Spleen (tissue), 11 donors: ENCODE results near the gene CTSL. TPM values are rescaled to one million over a fixed set of nuclear protein-coding genes. Genes with fewer than 3 reads are reported as not detected.
"Not testable (repeated sequence)": the region's sequence is repeated elsewhere in the genome, so short reads cannot be mapped to it uniquely, and the experiment has no call there.

Experiments used
- DNase-seq: peaks from one replicate; pipeline ENCODE4 v3.0.0-alpha.2; 2020
- H3K27ac ChIP-seq, 8 donors: fragments of 200-600 bp; sonication (generic) in 7 of 8; 1 replicate in 4 of 8; 2 replicates in 4 of 8; pipeline versions ENCODE4 v1.5.0 to v1.8.0; 2016 to 2021; ENCODE audit warnings: inconsistent platforms in 4 of 8, mild to moderate bottlenecking in 4 of 8, moderate library complexity in 1 of 8
- H3K27me3 ChIP-seq, 7 donors: fragments of 200-600 bp; sonication (generic) in 6 of 7; replicated peaks in 1 of 7; 1 replicate in 4 of 7; 2 replicates in 3 of 7; pipeline versions ENCODE4 v1.5.0 to v1.8.0; 2016 to 2021; ENCODE audit warnings: inconsistent platforms in 3 of 7, mild to moderate bottlenecking in 1 of 7
- H3K36me3 ChIP-seq, 6 donors: fragments of 200-600 bp; sonication (generic) in 5 of 6; 1 replicate in 4 of 6; 2 replicates in 2 of 6; pipeline versions ENCODE4 v1.5.0 to v1.8.0; 2016 to 2021; ENCODE audit warnings: inconsistent platforms in 2 of 6
- H3K4me1 ChIP-seq, 6 donors: fragments of 200-600 bp; sonication (generic) in 5 of 6; 1 replicate in 3 of 6; 2 replicates in 3 of 6; pipeline versions ENCODE4 v1.5.0 to v1.8.0; 2016 to 2021; ENCODE audit warnings: inconsistent platforms in 3 of 6
- H3K4me3 ChIP-seq, 8 donors: fragments of 200-600 bp; sonication (generic) in 7 of 8; 1 replicate in 4 of 8; 2 replicates in 4 of 8; pipeline versions ENCODE4 v1.5.0 to v1.8.0; 2016 to 2021; ENCODE audit warnings: inconsistent platforms in 4 of 8, mild to moderate bottlenecking in 4 of 8, moderate library complexity in 2 of 8
- H3K9me3 ChIP-seq, 8 donors: fragments of 200-600 bp; sonication (generic) in 7 of 8; 1 replicate in 4 of 8; 2 replicates in 4 of 8; pipeline versions ENCODE4 v1.5.0 to v1.8.0; 2016 to 2021; ENCODE audit warnings: inconsistent platforms in 4 of 8
- CTCF ChIP-seq, 11 experiments: fragments of 200-600 bp in 7 of 11; fragments of 450-650 bp in 4 of 11; sonication (generic) in 4 of 11; IDR thresholded peaks in 8 of 11; conservative IDR thresholded peaks in 3 of 11; 1 replicate in 7 of 11; 2 replicates in 4 of 11; pipeline versions ENCODE4 v1.4.0 to v1.8.0; 2016 to 2021; ENCODE audit warnings: antibody characterized with exemption in 11 of 11, inconsistent platforms in 4 of 11, mild to moderate bottlenecking in 1 of 11
- POLR2A ChIP-seq, 3 donors: fragments of 450-650 bp; IDR thresholded peaks; one replicate each; pipeline ENCODE4 v1.5.1; 2017; ENCODE audit warnings: antibody characterized with exemption in 3 of 3, mild to moderate bottlenecking in 1 of 3
- POLR2AphosphoS5 ChIP-seq, 3 donors: sonication (generic); formaldehyde crosslinking; IDR thresholded peaks; one replicate each; pipeline ENCODE4 v1.5.1; 2017; ENCODE audit warnings: antibody characterized with exemption in 3 of 3
- WGBS, 5 donors: extraction: QIAGEN DNeasy Blood & Tissue Kit in 3 of 5; methylation state at CpG; one replicate each; pipeline versions ENCODE4 v1.1.5 to v1.1.7; 2013 to 2018; 5-methylcytosine and 5-hydroxymethylcytosine counted together
- intact Hi-C: fragments of 100-400 bp; cut with DNase I; formaldehyde crosslinking; loops from one replicate; pipeline ENCODE4 v1.15.0; 2023; ENCODE audit warnings: low total_unique reads
- polyA plus RNA-seq, 3 donors: library from polyadenylated mRNA; stranded (reverse); fragments of 200-250 nt; gene quantifications; one replicate each; pipeline ENCODE4 v1.2.1, GENCODE V29; 2013
- total RNA-seq, 7 donors: library from RNA; depleted of rRNA in 3 of 7; stranded (reverse); fragments of >200 nt in 3 of 7; fragmentation: NEBNext Ultra II Directional in 4 of 7; extraction: Animal tissue kit (Norgen Biotek cat#: 25700) in 4 of 7; gene quantifications; one replicate each; pipeline versions ENCODE4 v1.1.0 to v1.2.1, GENCODE V29; 2016 to 2021
- donor health status: healthy with polysubstance abuse.
- donor health status: DM: no; HTN: no; CAD: no; lungs with moderate emphysema.
- donor health status: DM: no; HTN: no; CAD: no.
- donor health status: Bipolar disorder and iron deficiency.
- donor health status: healthy.
- donor health status: DM: no; HTN: no; CAD: no.
- donor health status: DM: yes; HTN: yes; CAD: no.

CTSL gene
- total and polyA plus RNA-seq, 10 donors, result 37.8 to 384 (median 163) TPM

GRCh38 chr9:87753313-87753712, 27.4 kb downstream of the CTSL start:
- no peak for TF ChIP-seq POLR2AphosphoS5 (IDR thresholded peaks at IDR 0.05)
- no peak for TF ChIP-seq CTCF (IDR thresholded peaks at IDR 0.05 in 8 of 11, conservative IDR thresholded peaks at IDR 0.05 in 3 of 11)
- TF ChIP-seq POLR2A (IDR thresholded peaks at IDR 0.05), result no peak
- Histone ChIP-seq H3K36me3 (no peaks in the 10 kb centered on the region), H3K4me3 (no peak overlapping the region), H3K4me1 (no peaks in the 10 kb centered on the region), H3K27ac (no peak overlapping the region), H3K9me3 (peaks cover 0 to 14% (median 8%) of the 10 kb centered on the region in 8 donors), H3K27me3 (no peaks in the 10 kb centered on the region)
- 45 to 76% (median 62%) methylated on average over 2 of the region's 2 CpGs for WGBS, 5 donors
- DNase-seq, result no peak
- intact Hi-C loops, result no loop called here

- intact Hi-C loops, result not testable (repeated sequence)
- WGBS, 5 donors, result 89 to 94% (median 93%) methylated on average over 8 to 23 of the region's 24 CpGs; no CpG with 5 or more reads in 2 of the 5 donors
These were observed 32.4 kb downstream of the CTSL start for GRCh38 chr9:87758330-87758729.

GRCh38 chr9:87759980-87760379, 34.1 kb downstream of the CTSL start:
- H3K9me3 ChIP-seq, H3K36me3 ChIP-seq, H3K4me1 ChIP-seq, DNase-seq, H3K4me3 ChIP-seq, intact Hi-C loops, H3K27ac ChIP-seq, H3K27me3 ChIP-seq: not testable (repeated sequence)

More at GRCh38 chr9:87758330-87758729, 32.4 kb downstream of the CTSL start:
- H3K27ac ChIP-seq, DNase-seq, H3K4me3 ChIP-seq, H3K27me3 ChIP-seq, H3K4me1 ChIP-seq, H3K36me3 ChIP-seq: not testable (repeated sequence)
- peaks cover 0 to 11% (median 5%) of the 10 kb centered on the region in 8 donors for H3K9me3 ChIP-seq

- H3K9me3 ChIP-seq, result no peaks in the 10 kb centered on the region
- H3K4me1 ChIP-seq, result no peaks in the 10 kb centered on the region
- TF ChIP-seq CTCF (IDR thresholded peaks at IDR 0.05 in 8 of 11, conservative IDR thresholded peaks at IDR 0.05 in 3 of 11) (no peak), POLR2AphosphoS5 (IDR thresholded peaks at IDR 0.05) (no peak), POLR2A (IDR thresholded peaks at IDR 0.05) (no peak)
- intact Hi-C loops, result no loop called here
- H3K27me3 ChIP-seq, result peaks cover 0 to 3% (median 0%) of the 10 kb centered on the region in 7 donors
- DNase-seq, result no peak
- no peaks in the 10 kb centered on the region for H3K36me3 ChIP-seq
- 89 to 99% (median 90%) methylated on average over 2 of the region's 2 CpGs for WGBS, 5 donors
- no peak overlapping the region for H3K4me3 ChIP-seq
- no peak overlapping the region for H3K27ac ChIP-seq
These were observed 34.6 kb downstream of the CTSL start for GRCh38 chr9:87760529-87760928.

- 77 to 87% (median 84%) methylated on average over 6 of the region's 6 CpGs for WGBS, 5 donors
- intact Hi-C loops, result no loop called here
- DNase-seq, result no peak
- Histone ChIP-seq H3K36me3 (no peaks in the 10 kb centered on the region), H3K27me3 (peaks cover 0 to 3% (median 0%) of the 10 kb centered on the region in 7 donors), H3K4me1 (no peaks in the 10 kb centered on the region), H3K4me3 (no peak overlapping the region), H3K9me3 (no peaks in the 10 kb centered on the region), H3K27ac (no peak overlapping the region)
- TF ChIP-seq POLR2AphosphoS5 (IDR thresholded peaks at IDR 0.05) (no peak), CTCF (IDR thresholded peaks at IDR 0.05 in 8 of 11, conservative IDR thresholded peaks at IDR 0.05 in 3 of 11) (no peak), POLR2A (IDR thresholded peaks at IDR 0.05) (no peak)
These were observed 37.4 kb downstream of the CTSL start for GRCh38 chr9:87763286-87763685.
